SW480 (cell line): ENCODE data around the gene NABP1.

Source experiments
- DNase-seq: peaks from one replicate; pipeline ENCODE4 v3.0.0-alpha.2; 2016; ENCODE audit warnings: low spot score

NABP1 gene

DNA sequence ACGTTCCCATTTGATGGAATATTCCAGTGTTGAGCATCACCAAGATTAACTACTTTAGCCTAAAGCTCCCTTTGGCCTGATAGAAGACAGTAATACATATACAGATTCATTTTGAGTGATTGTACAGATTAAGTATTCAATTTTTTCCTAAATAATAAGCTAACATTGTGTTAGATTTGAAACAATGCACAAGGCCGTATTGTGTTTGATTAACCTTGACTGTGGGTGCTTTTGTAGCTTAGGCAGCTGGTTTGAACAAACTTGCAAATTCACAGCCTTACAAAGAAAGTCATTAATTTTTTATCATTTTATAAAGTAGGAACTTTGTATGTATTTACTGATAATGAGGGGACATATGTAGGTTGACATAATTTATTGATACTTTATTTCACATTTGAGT is 29.6 kb downstream of the NABP1 start:
- no peak for DNase-seq

DNA sequence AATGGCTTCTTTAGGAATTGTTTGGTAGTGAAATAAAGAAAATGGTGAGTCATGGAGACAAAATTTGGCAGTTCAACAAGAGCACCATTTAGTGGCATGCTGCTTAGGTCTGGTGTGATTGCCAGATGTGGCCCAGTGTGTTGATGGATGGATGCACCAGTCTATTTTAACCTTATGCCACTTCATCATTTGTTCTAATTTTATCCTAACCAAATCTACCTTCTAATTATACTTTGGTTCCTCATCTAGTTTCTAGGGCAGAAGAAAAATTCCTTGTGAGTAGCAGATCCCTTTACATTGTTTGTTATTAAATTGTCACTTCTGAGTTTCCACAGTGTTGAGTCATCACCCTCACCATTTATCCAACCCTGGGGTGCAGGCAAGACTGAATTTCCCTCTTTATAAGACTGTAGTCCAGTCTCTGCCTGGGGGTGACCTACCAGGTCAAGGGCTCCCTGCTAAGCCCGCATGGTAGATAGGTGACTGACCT is 32.5 kb downstream of the NABP1 start:
- no peak for DNase-seq

GRCh38 chr2:191711621-191712020 is 33.7 kb downstream of the NABP1 start:
- DNase-seq = no peak

- DNase-seq = peak; percentile 36
Measured at GRCh38 chr2:191713837-191714236, 35.9 kb downstream of the NABP1 start.

DNA sequence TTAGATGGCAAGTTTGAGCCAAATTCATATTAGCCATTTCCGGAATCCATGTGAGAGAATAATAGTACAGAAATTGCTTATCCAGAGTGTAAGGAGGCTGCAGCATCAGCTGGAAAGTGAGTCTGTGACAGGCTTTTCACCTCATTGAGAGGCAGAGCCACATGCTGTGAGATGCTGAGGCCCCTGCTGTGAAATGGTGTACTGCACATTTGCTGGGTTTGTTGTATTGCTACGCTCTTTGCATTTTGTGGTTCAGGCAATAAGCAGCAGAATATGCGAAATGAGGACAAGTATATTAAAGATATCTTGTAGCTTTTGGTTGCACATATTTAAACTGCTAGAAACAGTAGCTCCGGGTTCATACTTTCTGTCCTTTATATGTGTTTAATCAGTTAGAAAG is 37.0 kb downstream of the NABP1 start:
- no peak for DNase-seq

GRCh38 chr2:191715471-191715870 is 37.5 kb downstream of the NABP1 start:
- DNase-seq = no peak

DNA sequence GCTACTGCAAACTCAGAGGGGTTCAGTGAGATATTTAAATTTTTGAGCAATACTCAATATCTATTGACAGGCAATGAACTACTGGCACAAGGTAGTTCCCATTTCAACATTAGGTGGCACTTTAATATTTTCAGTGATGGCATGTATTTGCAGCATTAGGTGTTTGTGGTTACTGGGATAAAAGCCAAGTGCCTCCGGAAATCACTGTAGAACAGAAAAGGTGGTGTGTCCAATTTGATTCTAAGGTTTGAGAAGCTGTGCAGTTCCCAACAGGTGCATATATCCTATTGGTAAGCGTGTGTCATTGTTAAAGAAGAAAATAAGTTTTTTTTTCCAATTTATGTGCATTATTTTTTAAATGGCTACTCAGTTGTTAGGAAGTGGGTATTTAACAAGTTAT is 41.3 kb downstream of the NABP1 start:
- DNase-seq = no peak

- DNase-seq = no peak
Measured at GRCh38 chr2:191719938-191720337, 42.0 kb downstream of the NABP1 start.

- DNase-seq = no peak
Measured at GRCh38 chr2:191721331-191721730, 43.4 kb downstream of the NABP1 start.

GRCh38 chr2:191724015-191724414 is 46.1 kb downstream of the NABP1 start:
- DNase-seq = no peak

DNA sequence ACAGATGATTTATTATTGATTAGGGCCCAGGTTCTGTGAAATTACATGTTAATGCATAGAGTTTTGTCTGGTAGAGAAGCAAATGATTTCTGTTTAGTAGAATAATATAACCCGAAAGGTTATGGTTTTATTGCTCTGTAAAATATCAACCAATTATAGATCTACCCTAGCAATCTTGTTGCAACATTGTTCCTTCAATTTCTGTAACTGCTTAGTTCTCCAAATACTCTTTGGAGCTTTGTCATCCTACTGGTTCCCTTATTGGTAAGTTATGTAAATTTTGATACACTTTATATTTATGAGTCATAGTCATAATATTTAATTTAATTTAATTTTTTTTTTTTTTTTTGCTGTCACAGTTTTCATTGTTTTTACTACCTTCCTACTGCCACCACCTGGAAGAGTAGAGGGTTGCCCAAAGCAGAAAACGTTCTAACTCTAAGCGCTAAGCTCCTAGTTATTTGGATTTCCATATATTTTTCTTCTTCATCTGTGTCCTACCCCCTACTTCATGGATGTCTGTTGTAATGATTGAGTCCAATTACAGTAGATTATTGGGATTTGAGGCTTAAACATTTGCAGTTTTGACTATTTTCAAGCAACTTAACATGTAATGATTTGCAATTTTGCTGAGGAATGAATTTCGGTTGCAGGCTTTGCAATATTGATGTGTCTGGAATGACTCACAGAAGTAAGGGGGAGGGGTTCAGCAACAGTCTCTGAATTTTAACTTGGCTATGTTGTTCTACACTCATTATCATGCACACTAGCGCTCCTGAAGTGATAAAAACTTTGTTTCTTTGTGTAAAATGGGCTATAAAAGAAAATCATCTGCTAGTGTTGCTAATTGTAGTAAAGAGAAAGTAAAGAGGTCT is 51.1 kb downstream of the NABP1 start:
- DNase-seq = no peak

DNA sequence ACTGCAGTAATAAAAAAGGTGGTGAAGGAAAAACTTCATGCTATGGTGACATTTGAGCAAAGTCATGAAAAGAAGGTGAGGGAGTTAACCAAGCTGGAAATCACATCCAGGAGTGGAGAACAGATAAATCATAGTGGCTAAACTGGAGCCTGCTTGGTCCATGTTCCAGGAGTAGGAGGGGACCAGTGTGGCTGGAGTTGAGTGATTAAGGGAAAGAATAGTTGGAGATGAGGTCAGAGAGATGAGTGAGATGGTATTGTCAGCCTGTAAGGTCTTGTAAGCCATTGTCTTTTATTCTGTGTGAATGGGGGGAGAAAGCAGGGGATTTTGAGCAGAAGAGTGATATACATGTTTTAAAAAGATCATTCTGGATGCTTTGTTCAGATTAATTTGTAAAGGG is 52.3 kb downstream of the NABP1 start:
- DNase-seq = no peak
